HFF-Myc (cell line): Measurements from ENCODE around the gene IFI27L2.
"Not testable (repeated sequence)": the region's sequence is repeated elsewhere in the genome, so short reads cannot be mapped to it uniquely, and the experiment has no call there.

ENCODE experiments used
- DNase-seq: peaks from one replicate; pipeline ENCODE4 v3.0.0-alpha.2; 2011; ENCODE audit warnings: low read depth; ENCODE audit errors: extremely low read depth
- H3K4me3 ChIP-seq: replicated peaks from 2 replicates; pipeline ENCODE4 v1.5.1; 2011; ENCODE audit warnings: low read depth, mild to moderate bottlenecking, control low read depth, low read length
- CTCF ChIP-seq: IDR thresholded peaks from 2 replicates; pipeline ENCODE4 v1.5.1; 2012; ENCODE audit warnings: mild to moderate bottlenecking, low read depth, low read length, control low read depth; ENCODE audit errors: missing control alignments

IFI27L2 gene

GRCh38 chr14:94157197-94157596, 27.8 kb upstream of the IFI27L2 start:
- DNase-seq = no peak
- H3K4me3 ChIP-seq = no peak overlapping the region
- no peak for TF ChIP-seq CTCF

GRCh38 chr14:94156143-94156542, 26.7 kb upstream of the IFI27L2 start:
- DNase-seq, H3K4me3 ChIP-seq: not testable (repeated sequence)

- no peak for DNase-seq
- TF ChIP-seq CTCF = no peak
- H3K4me3 ChIP-seq = no peak overlapping the region
Measured at GRCh38 chr14:94153750-94154342, 24.4 kb upstream of the IFI27L2 start.

GRCh38 chr14:94152676-94153075, 23.3 kb upstream of the IFI27L2 start:
- no peak for DNase-seq
- TF ChIP-seq CTCF = no peak
- H3K4me3 ChIP-seq = no peak overlapping the region

- TF ChIP-seq CTCF = no peak
- H3K4me3 ChIP-seq = no peak overlapping the region
- no peak for DNase-seq
Measured at GRCh38 chr14:94145902-94146527, 16.6 kb upstream of the IFI27L2 start.

- TF ChIP-seq CTCF = no peak
- no peak overlapping the region for H3K4me3 ChIP-seq
- DNase-seq = no peak
Measured at GRCh38 chr14:94144765-94145164, 15.4 kb upstream of the IFI27L2 start.

- no peak overlapping the region for H3K4me3 ChIP-seq
- no peak for TF ChIP-seq CTCF
- DNase-seq = no peak
Measured at GRCh38 chr14:94143711-94144110, 14.3 kb upstream of the IFI27L2 start.
